ENCODE measurements around the gene KIFC1. TPM values are rescaled to one million over a fixed set of nuclear protein-coding genes. Genes with fewer than 3 reads are reported as not detected.
"Not testable (repeated sequence)": the region's sequence is repeated elsewhere in the genome, so short reads cannot be mapped to it uniquely, and the experiment has no call there.

Gene KIFC1, protein sequence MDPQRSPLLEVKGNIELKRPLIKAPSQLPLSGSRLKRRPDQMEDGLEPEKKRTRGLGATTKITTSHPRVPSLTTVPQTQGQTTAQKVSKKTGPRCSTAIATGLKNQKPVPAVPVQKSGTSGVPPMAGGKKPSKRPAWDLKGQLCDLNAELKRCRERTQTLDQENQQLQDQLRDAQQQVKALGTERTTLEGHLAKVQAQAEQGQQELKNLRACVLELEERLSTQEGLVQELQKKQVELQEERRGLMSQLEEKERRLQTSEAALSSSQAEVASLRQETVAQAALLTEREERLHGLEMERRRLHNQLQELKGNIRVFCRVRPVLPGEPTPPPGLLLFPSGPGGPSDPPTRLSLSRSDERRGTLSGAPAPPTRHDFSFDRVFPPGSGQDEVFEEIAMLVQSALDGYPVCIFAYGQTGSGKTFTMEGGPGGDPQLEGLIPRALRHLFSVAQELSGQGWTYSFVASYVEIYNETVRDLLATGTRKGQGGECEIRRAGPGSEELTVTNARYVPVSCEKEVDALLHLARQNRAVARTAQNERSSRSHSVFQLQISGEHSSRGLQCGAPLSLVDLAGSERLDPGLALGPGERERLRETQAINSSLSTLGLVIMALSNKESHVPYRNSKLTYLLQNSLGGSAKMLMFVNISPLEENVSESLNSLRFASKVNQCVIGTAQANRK
- total RNA-seq, result 27.5 TPM

DNA sequence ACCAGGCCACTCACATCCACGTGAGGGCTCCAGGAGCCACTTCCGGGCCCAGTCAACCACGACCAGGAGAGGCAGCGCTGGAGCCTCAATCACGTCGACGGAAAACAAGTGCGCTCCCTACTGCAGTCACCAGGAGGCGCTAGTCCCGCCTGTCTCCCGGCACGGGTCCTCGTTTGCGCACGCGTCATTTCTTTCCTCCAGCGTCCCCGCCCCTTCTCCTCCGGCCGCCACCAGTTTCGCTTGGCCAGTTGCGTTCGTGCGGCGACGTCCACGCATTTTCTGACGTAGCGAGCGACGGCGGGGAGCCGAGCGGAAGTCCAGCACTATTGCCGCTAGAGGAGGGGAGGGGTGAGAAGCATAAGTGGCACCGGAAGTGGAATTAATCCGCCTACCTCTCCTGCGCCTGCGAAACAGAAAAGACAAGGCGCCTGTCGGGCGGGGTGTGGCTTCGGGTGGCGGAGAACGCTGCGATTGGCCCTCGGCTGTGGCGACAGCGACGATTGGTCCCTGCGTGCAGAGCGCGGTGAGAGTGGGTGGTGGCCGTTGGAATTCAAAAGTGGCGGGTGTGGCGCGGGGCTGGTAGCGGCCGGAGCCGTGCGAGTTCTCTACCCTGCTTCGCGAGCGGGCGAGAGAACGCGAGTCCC lies at the start of gene KIFC1:
Gene KIFC1, plus strand, starts transcription at position 546 of the 644 bp plus-strand sequence. CDS start 163 bp downstream, outside the sequence.
- Histone ChIP-seq H3K36me3 (no peaks in the 10 kb centered on the region), H3K4me3 (peak within 1 kb of the TSS; percentile 48 to 53), H3K4me1 (peaks cover 14% of the 10 kb centered on the region), H3K27me3 (no peaks in the 10 kb centered on the region), H3K9me3 (no peaks in the 10 kb centered on the region), H3K27ac (peak within 1 kb of the TSS; percentile 91)
- intact Hi-C loops (cut with DNase I), result loop anchor here (2.0 kb wide), 1 partner anchor 63 kb away; the partner anchor contains the start of gene ZBTB9
- peak; percentile 100 for DNase-seq (ENCODE audit: extremely low spot score in 2 of 2)
- TF ChIP-seq POLR2A (IDR thresholded peaks at IDR 0.05) (no peak), CTCF (IDR thresholded peaks at IDR 0.05) (peak; percentile 90 to 99 (median 97)), POLR2AphosphoS5 (IDR thresholded peaks at IDR 0.05; ENCODE audit: insufficient read depth in 1 of 2, low read depth in 1 of 2) (peak; percentile 92 to 100)

- peaks cover 12% of the 10 kb centered on the region for H3K4me1 ChIP-seq
- DNase-seq (ENCODE audit: extremely low spot score in 2 of 2); H3K27me3 ChIP-seq; intact Hi-C loops (cut with DNase I); H3K36me3 ChIP-seq; H3K27ac ChIP-seq; H3K9me3 ChIP-seq; H3K4me3 ChIP-seq: not testable (repeated sequence)
Measured at GRCh38 chr6:33343606-33343952, 48.0 kb upstream of the KIFC1 start.

- no peak overlapping the region for H3K4me3 ChIP-seq
- TF ChIP-seq POLR2A (IDR thresholded peaks at IDR 0.05) (no peak), CTCF (IDR thresholded peaks at IDR 0.05) (no peak), POLR2AphosphoS5 (IDR thresholded peaks at IDR 0.05; ENCODE audit: insufficient read depth in 1 of 2, low read depth in 1 of 2) (no peak)
- H3K4me1 ChIP-seq, result peaks cover 12% of the 10 kb centered on the region
- H3K36me3 ChIP-seq, result no peaks in the 10 kb centered on the region
- no peak overlapping the region for H3K27ac ChIP-seq
- intact Hi-C loops (cut with DNase I), result no loop called here
- DNase-seq (ENCODE audit: extremely low spot score in 2 of 2), result no peak
- no peaks in the 10 kb centered on the region for H3K9me3 ChIP-seq
- no peaks in the 10 kb centered on the region for H3K27me3 ChIP-seq
Measured at GRCh38 chr6:33343953-33344611, 47.5 kb upstream of the KIFC1 start.

- Histone ChIP-seq H3K27me3 (no peaks in the 10 kb centered on the region), H3K4me3 (no peak overlapping the region), H3K9me3 (no peaks in the 10 kb centered on the region), H3K27ac (no peak overlapping the region), H3K4me1 (peaks cover 12% of the 10 kb centered on the region), H3K36me3 (no peaks in the 10 kb centered on the region)
- DNase-seq (ENCODE audit: extremely low spot score in 2 of 2), result peak in 1 of 2 donors; percentile 87
- TF ChIP-seq POLR2A (IDR thresholded peaks at IDR 0.05), result no peak
- TF ChIP-seq CTCF (IDR thresholded peaks at IDR 0.05), result peak; percentile 27 to 45 (median 40)
- TF ChIP-seq POLR2AphosphoS5 (IDR thresholded peaks at IDR 0.05; ENCODE audit: insufficient read depth in 1 of 2, low read depth in 1 of 2), result peak in 1 of 2 donors; percentile 42
- intact Hi-C loops (cut with DNase I), result no loop called here
Measured at GRCh38 chr6:33344701-33345697, 46.6 kb upstream of the KIFC1 start.

DNA sequence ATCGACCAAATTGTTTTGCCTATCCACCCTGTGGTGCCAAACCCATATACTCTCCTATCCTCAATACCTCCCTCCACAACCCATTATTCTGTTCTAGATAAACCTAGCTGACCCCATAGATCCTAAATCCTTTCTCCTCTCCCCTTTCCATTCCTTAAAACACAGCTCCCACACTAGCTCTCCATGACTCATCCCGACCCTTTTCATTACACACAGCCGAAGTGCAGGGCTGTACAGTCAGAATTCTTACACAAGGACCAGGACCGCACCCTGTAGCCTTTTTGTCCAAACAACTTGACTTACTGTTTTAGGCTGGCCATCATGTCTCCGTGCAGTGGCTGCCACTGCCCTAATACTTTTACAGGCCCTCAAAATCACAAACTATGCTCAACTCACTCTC lies 44.7 kb upstream of the KIFC1 start:
- H3K27ac ChIP-seq; H3K27me3 ChIP-seq; intact Hi-C loops (cut with DNase I); H3K4me3 ChIP-seq; H3K9me3 ChIP-seq; DNase-seq (ENCODE audit: extremely low spot score in 2 of 2); H3K36me3 ChIP-seq: not testable (repeated sequence)
- peaks cover 12% of the 10 kb centered on the region for H3K4me1 ChIP-seq
